ENCODE data around the gene COQ5. TPM values are rescaled to one million over a fixed set of nuclear protein-coding genes. Genes with fewer than 3 reads are reported as not detected.
"Not testable (repeated sequence)": the region's sequence is repeated elsewhere in the genome, so short reads cannot be mapped to it uniquely, and the experiment has no call there.

The COQ5 gene
- total and polyA plus RNA-seq, 2 donors from 2014 or later = 26.5 to 60.8 TPM

GRCh38 chr12:120490325-120490724 lies 38.6 kb downstream of the COQ5 start:
- no peak for TF ChIP-seq CTCF (IDR thresholded peaks at IDR 0.05; ENCODE audit: borderline replicate concordance, extremely low read depth, insufficient read depth)
- DNase-seq = no peak
- Histone ChIP-seq H3K36me3 (ENCODE audit: control insufficient read depth in 2 of 3, insufficient read depth in 3 of 3, low read length in 3 of 3) (no peaks in the 10 kb centered on the region), H3K9ac (ENCODE audit: low read length in 3 of 3) (no peak overlapping the region), H3K4me1 (ENCODE audit: control insufficient read depth in 2 of 3, insufficient read depth in 2 of 3, low read depth in 1 of 3, low read length in 3 of 3) (peaks cover 0 to 5% (median 0%) of the 10 kb centered on the region in 3 donors), H3K4me3 (ENCODE audit: low read length in 3 of 3) (no peak overlapping the region), H3K9me3 (ENCODE audit: control insufficient read depth in 2 of 3, insufficient read depth in 1 of 3, low read length in 3 of 3) (no peaks in the 10 kb centered on the region), H3K27ac (ENCODE audit: low read depth in 2 of 2, low read length in 2 of 2) (no peak overlapping the region), H3K27me3 (ENCODE audit: control insufficient read depth, insufficient read depth, low read length) (no peaks in the 10 kb centered on the region)
- intact Hi-C loops (cut with DNase I) = no loop called here
- no peak for FAIRE-seq

- Histone ChIP-seq H3K4me3 (ENCODE audit: low read length in 3 of 3) (no peak overlapping the region), H3K27ac (ENCODE audit: low read depth in 2 of 2, low read length in 2 of 2) (no peak overlapping the region), H3K27me3 (ENCODE audit: control insufficient read depth, insufficient read depth, low read length) (no peaks in the 10 kb centered on the region), H3K36me3 (ENCODE audit: control insufficient read depth in 2 of 3, insufficient read depth in 3 of 3, low read length in 3 of 3) (no peaks in the 10 kb centered on the region), H3K9ac (ENCODE audit: low read length in 3 of 3) (no peak overlapping the region), H3K4me1 (ENCODE audit: control insufficient read depth in 2 of 3, insufficient read depth in 2 of 3, low read depth in 1 of 3, low read length in 3 of 3) (no peaks in the 10 kb centered on the region), H3K9me3 (ENCODE audit: control insufficient read depth in 2 of 3, insufficient read depth in 1 of 3, low read length in 3 of 3) (no peaks in the 10 kb centered on the region)
- no peak for TF ChIP-seq CTCF (IDR thresholded peaks at IDR 0.05; ENCODE audit: borderline replicate concordance, extremely low read depth, insufficient read depth)
- intact Hi-C loops (cut with DNase I) = no loop called here
- FAIRE-seq (no peak), DNase-seq (no peak)
Measured at GRCh38 chr12:120489018-120489417, 39.9 kb downstream of the COQ5 start.

DNA sequence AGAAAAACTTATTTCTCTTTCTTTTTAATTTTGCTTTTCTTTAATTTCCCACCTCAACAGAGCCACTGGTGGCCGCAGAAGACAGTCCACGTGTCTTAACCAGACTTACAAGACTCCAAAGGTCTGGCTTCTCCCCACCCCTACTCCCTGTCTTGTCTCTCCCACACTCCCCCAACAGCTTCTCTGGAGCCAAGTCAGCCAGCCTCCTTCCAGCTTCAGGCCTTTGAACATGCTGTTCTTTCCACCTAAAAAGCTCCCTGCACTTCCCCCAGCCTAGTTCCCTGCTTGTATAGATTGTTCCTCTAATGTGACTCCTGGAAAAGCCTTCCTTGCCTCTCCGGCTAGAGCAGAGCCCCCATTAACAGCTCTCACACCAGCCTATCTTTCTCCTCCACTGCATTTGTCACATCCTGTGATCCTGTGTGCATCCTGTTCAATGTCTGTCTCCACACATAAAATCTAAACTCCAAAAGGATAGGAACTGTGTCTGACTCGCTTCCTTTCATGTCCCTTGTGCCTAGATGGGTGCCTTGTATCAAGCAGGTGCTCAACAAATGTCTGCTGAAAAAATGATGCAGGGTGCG lies 40.8 kb downstream of the COQ5 start:
- no peak for TF ChIP-seq CTCF (IDR thresholded peaks at IDR 0.05; ENCODE audit: borderline replicate concordance, extremely low read depth, insufficient read depth)
- no peak overlapping the region for H3K9ac ChIP-seq (ENCODE audit: low read length in 3 of 3)
- H3K4me1 ChIP-seq (ENCODE audit: control insufficient read depth in 2 of 3, insufficient read depth in 2 of 3, low read depth in 1 of 3, low read length in 3 of 3) = no peaks in the 10 kb centered on the region
- no peak overlapping the region for H3K27ac ChIP-seq (ENCODE audit: low read depth in 2 of 2, low read length in 2 of 2)
- H3K36me3 ChIP-seq (ENCODE audit: control insufficient read depth in 2 of 3, insufficient read depth in 3 of 3, low read length in 3 of 3) = no peaks in the 10 kb centered on the region
- H3K4me3 ChIP-seq (ENCODE audit: low read length in 3 of 3) = no peak overlapping the region
- DNase-seq (no peak), FAIRE-seq (no peak)
- no peaks in the 10 kb centered on the region for H3K27me3 ChIP-seq (ENCODE audit: control insufficient read depth, insufficient read depth, low read length)
- intact Hi-C loops (cut with DNase I) = no loop called here
- H3K9me3 ChIP-seq (ENCODE audit: control insufficient read depth in 2 of 3, insufficient read depth in 1 of 3, low read length in 3 of 3) = no peaks in the 10 kb centered on the region

- H3K27me3 ChIP-seq (ENCODE audit: control insufficient read depth, insufficient read depth, low read length); H3K4me1 ChIP-seq (ENCODE audit: control insufficient read depth in 2 of 3, insufficient read depth in 2 of 3, low read depth in 1 of 3, low read length in 3 of 3); intact Hi-C loops (cut with DNase I); H3K4me3 ChIP-seq (ENCODE audit: low read length in 3 of 3); H3K36me3 ChIP-seq (ENCODE audit: control insufficient read depth in 2 of 3, insufficient read depth in 3 of 3, low read length in 3 of 3); FAIRE-seq; DNase-seq; H3K27ac ChIP-seq (ENCODE audit: low read depth in 2 of 2, low read length in 2 of 2); H3K9ac ChIP-seq (ENCODE audit: low read length in 3 of 3); H3K9me3 ChIP-seq (ENCODE audit: control insufficient read depth in 2 of 3, insufficient read depth in 1 of 3, low read length in 3 of 3): not testable (repeated sequence)
Measured at GRCh38 chr12:120487552-120487951, 41.4 kb downstream of the COQ5 start.

Measured in kidney (tissue), 14 donors.